OCI-LY7 (cell line): ENCODE data around the gene DGKE. TPM values are rescaled to one million over a fixed set of nuclear protein-coding genes. Genes with fewer than 3 reads are reported as not detected.

Source experiments
- Bru-seq: library from RNA; stranded (reverse); fragments of 400-500 nt; gene quantifications from one replicate; lab custom pipeline; 2021; lab: Mats Ljungman, UMichigan
- BruChase-seq, 2 experiments: library from RNA; stranded (reverse); fragments of 400-500 nt; gene quantifications; one replicate each; lab custom pipeline; 2021; lab: Mats Ljungman, UMichigan
- BruUV-seq: library from RNA; stranded (reverse); fragments of 400-500 nt; replicated peaks from 2 replicates; lab custom pipeline; 2021; lab: Mats Ljungman, UMichigan
- CTCF ChIA-PET: fragments of 300-600 bp; sonication (Branson Sonifier 250); formaldehyde crosslinking; loops from one replicate; lab custom pipeline; 2022; ENCODE audit warnings: antibody characterized with exemption; ENCODE audit not compliant: unreplicated experiment; lab: Charles Lee
- POLR2A ChIA-PET: fragments of 300-600 bp; sonication (Branson Sonifier 250); formaldehyde crosslinking; loops from one replicate; lab custom pipeline; 2022; ENCODE audit warnings: antibody characterized with exemption; lab: Charles Lee
- DNase-seq: peaks from one replicate; pipeline ENCODE4 v3.0.0-alpha.2; 2015; ENCODE audit warnings: low spot score
- H2AFZ ChIP-seq: fragments of 200-600 bp; sonication (generic), shearing (Covaris generic); 2 replicates; pipeline ENCODE4 v1.6.1; 2014; ENCODE audit warnings: mild to moderate bottlenecking, antibody characterized with exemption, low read length, moderate library complexity
- H3K27ac ChIP-seq: fragments of 200-600 bp; sonication (generic); 2 replicates; pipeline ENCODE4 v1.5.1; 2014; ENCODE audit warnings: mixed run types, low read depth, mild to moderate bottlenecking, moderate library complexity, low read length, inconsistent platforms; ENCODE audit not compliant: poor library complexity, severe bottlenecking
- H3K36me3 ChIP-seq: fragments of 200-600 bp; sonication (generic); 2 replicates; pipeline ENCODE4 v1.6.1; 2014; ENCODE audit warnings: mild to moderate bottlenecking, antibody characterized with exemption, low read length, moderate library complexity, mixed read lengths; ENCODE audit not compliant: insufficient read depth
- H3K4me1 ChIP-seq: fragments of 200-600 bp; sonication (generic); 2 replicates; pipeline ENCODE4 v1.5.1; 2014; ENCODE audit warnings: mild to moderate bottlenecking, low read length; ENCODE audit not compliant: insufficient read depth, poor library complexity, severe bottlenecking
- H3K4me2 ChIP-seq: fragments of 200-600 bp; sonication (generic); 2 replicates; pipeline ENCODE4 v1.6.1; 2014; ENCODE audit warnings: mild to moderate bottlenecking, low read length
- H3K4me3 ChIP-seq: fragments of 200-600 bp; sonication (generic); 2 replicates; pipeline ENCODE4 v1.5.1; 2014; ENCODE audit warnings: mild to moderate bottlenecking, low read depth, low read length; ENCODE audit not compliant: poor library complexity, severe bottlenecking
- H3K79me2 ChIP-seq: fragments of 200-600 bp; sonication (generic); 2 replicates; pipeline ENCODE4 v1.6.1; 2016; ENCODE audit warnings: low read depth, mild to moderate bottlenecking, low read length, moderate library complexity, mixed read lengths; ENCODE audit not compliant: insufficient read depth
- H3K9me2 ChIP-seq: fragments of 200-600 bp; sonication (generic); 2 replicates; pipeline ENCODE4 v1.6.1; 2016; ENCODE audit warnings: mild to moderate bottlenecking, low read length, mixed read lengths; ENCODE audit not compliant: insufficient read depth
- H3K9me3 ChIP-seq: fragments of 200-600 bp; sonication (generic); 2 replicates; pipeline ENCODE4 v1.6.1; 2014; ENCODE audit warnings: mild to moderate bottlenecking, mixed run types, low read length, mixed read lengths
- H4K20me1 ChIP-seq: fragments of 200-600 bp; sonication (generic); 2 replicates; pipeline ENCODE4 v1.6.1; 2014; ENCODE audit warnings: mild to moderate bottlenecking, antibody characterized with exemption, low read length, moderate library complexity, mixed read lengths; ENCODE audit not compliant: insufficient read depth
- EZH2phosphoT487 ChIP-seq: fragments of 200-600 bp; sonication (generic); IDR thresholded peaks from 2 replicates; pipeline ENCODE4 v1.6.1; 2018; ENCODE audit warnings: low read depth, borderline replicate concordance, mild to moderate bottlenecking, mixed run types, antibody characterized with exemption, low read length, moderate library complexity, mixed read lengths
- intact Hi-C: fragments of 100-400 bp; cut with micrococcal nuclease; formaldehyde crosslinking; loops from one replicate; pipeline ENCODE4 v1.10.0; 2022; ENCODE audit not compliant: unreplicated experiment
- long read RNA-seq: library from polyadenylated mRNA; stranded (forward); transcript quantifications from one replicate; pipeline ENCODE4 v2.0.0, GENCODE V29; 2022
- total RNA-seq, 2 experiments: library from RNA; depleted of rRNA in 1 of 2; stranded (reverse); fragments of >200 nt in 1 of 2; shearing (Covaris generic) in 1 of 2; gene quantifications; 2 replicates each; pipeline ENCODE4 v1.2.3, GENCODE V29; 2014 to 2022
- TF ChIP-seq, protein P1 (sequence below): fragments of 200-600 bp; sonication (generic); conservative IDR thresholded peaks from 2 replicates; pipeline ENCODE4 v1.5.1; 2014; ENCODE audit warnings: mild to moderate bottlenecking, antibody characterized with exemption, low read length, moderate library complexity, mixed read lengths

The DGKE gene
- total RNA-seq (2014; rRNA removed; shearing (Covaris generic)) (6.2 and 8.6 TPM in 2 replicates), total RNA-seq (2022) (21.4 and 26.3 TPM in 2 replicates), Bru-seq, nascent RNA (percentile 79 among the genes with signal in this experiment), BruChase-seq, experiment 1, labeled RNA remaining after a 6-hour chase (percentile 75 among the genes with signal in this experiment), BruChase-seq, experiment 2, labeled RNA remaining after a 2-hour chase (percentile 88 among the genes with signal in this experiment)
- long read RNA-seq, partial matches to known transcripts, result 3 of 11 reads
- long read RNA-seq, other reads (novel, unspliced or antisense), result 7 of 11 reads

- Histone ChIP-seq H3K79me2 (peaks cover 44% of the 10 kb centered on the region; the same call in 1 of the 2 replicates), H2AFZ (peak within 1 kb of the TSS; percentile 66), H3K4me1 (peaks cover 59% of the 10 kb centered on the region), H3K4me2 (peak within 1 kb of the TSS; percentile 81), H3K27ac (peak within 1 kb of the TSS; percentile 52), H3K36me3 (peaks cover 26% of the 10 kb centered on the region), H3K4me3 (peak within 1 kb of the TSS; percentile 77), H3K9me2 (no peaks in the 10 kb centered on the region), H3K9me3 (no peaks in the 10 kb centered on the region), H4K20me1 (peaks cover 7% of the 10 kb centered on the region; the same call in 1 of the 2 replicates)
- BruUV-seq, result no TSS peak
- intact Hi-C loops, result loop anchor here (5.0 kb wide), 4 partner anchors 78 to 1412 kb away; partner anchors contain the start of genes AKAP1, MMD and TRIM25
- TF ChIP-seq, protein P1, sequence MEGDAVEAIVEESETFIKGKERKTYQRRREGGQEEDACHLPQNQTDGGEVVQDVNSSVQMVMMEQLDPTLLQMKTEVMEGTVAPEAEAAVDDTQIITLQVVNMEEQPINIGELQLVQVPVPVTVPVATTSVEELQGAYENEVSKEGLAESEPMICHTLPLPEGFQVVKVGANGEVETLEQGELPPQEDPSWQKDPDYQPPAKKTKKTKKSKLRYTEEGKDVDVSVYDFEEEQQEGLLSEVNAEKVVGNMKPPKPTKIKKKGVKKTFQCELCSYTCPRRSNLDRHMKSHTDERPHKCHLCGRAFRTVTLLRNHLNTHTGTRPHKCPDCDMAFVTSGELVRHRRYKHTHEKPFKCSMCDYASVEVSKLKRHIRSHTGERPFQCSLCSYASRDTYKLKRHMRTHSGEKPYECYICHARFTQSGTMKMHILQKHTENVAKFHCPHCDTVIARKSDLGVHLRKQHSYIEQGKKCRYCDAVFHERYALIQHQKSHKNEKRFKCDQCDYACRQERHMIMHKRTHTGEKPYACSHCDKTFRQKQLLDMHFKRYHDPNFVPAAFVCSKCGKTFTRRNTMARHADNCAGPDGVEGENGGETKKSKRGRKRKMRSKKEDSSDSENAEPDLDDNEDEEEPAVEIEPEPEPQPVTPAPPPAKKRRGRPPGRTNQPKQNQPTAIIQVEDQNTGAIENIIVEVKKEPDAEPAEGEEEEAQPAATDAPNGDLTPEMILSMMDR, result no peak
- no peak for TF ChIP-seq EZH2phosphoT487
- POLR2A ChIA-PET, result interaction anchor here (0.7 to 2.7 kb wide), 2 partner anchors 11 to 118 kb away, joined by 3 to 10 read pairs; no protein-coding TSS in a partner anchor
- peak; percentile 93 for DNase-seq
- CTCF ChIA-PET, result interaction anchor here (0.7 kb wide), 1 partner anchor 124 kb away, joined by 9 read pairs; no protein-coding TSS in a partner anchor
These were observed at the start of gene DGKE, which contains the start of gene C17orf67 for GRCh38 chr17:56833809-56834379. Gene DGKE (plus strand): TSS chr17:56834151. CDS start chr17:56834796, 645 bp downstream. Gene C17orf67 (minus strand): TSS chr17:56833920. CDS start chr17:56815810, 18,110 bp downstream.

GRCh38 chr17:56785405-56785804, 48.5 kb upstream of the DGKE start:
- no peak for DNase-seq
- no peak overlapping the region for H3K27ac ChIP-seq
- BruUV-seq, result no TSS peak
- no peaks in the 10 kb centered on the region for H4K20me1 ChIP-seq
- no peaks in the 10 kb centered on the region for H3K79me2 ChIP-seq
- H3K36me3 ChIP-seq, result no peaks in the 10 kb centered on the region
- intact Hi-C loops, result no loop called here
- H3K9me3 ChIP-seq, result no peaks in the 10 kb centered on the region
- no peak for TF ChIP-seq EZH2phosphoT487
- TF ChIP-seq, protein P1, result no peak
- ChIA-PET CTCF (no interaction called here), POLR2A (interaction anchor here (1.1 kb wide), 1 partner anchor 13 kb away, joined by 3 read pairs; no protein-coding TSS in a partner anchor)
- peaks cover 3% of the 10 kb centered on the region for H3K4me1 ChIP-seq
- no peak overlapping the region for H2AFZ ChIP-seq
- H3K9me2 ChIP-seq, result no peaks in the 10 kb centered on the region
- H3K4me2 ChIP-seq, result no peak overlapping the region
- H3K4me3 ChIP-seq, result no peak overlapping the region
